Measurements from ENCODE around the gene TMEM86B.

Gene TMEM86B, protein sequence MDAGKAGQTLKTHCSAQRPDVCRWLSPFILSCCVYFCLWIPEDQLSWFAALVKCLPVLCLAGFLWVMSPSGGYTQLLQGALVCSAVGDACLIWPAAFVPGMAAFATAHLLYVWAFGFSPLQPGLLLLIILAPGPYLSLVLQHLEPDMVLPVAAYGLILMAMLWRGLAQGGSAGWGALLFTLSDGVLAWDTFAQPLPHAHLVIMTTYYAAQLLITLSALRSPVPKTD

DNA sequence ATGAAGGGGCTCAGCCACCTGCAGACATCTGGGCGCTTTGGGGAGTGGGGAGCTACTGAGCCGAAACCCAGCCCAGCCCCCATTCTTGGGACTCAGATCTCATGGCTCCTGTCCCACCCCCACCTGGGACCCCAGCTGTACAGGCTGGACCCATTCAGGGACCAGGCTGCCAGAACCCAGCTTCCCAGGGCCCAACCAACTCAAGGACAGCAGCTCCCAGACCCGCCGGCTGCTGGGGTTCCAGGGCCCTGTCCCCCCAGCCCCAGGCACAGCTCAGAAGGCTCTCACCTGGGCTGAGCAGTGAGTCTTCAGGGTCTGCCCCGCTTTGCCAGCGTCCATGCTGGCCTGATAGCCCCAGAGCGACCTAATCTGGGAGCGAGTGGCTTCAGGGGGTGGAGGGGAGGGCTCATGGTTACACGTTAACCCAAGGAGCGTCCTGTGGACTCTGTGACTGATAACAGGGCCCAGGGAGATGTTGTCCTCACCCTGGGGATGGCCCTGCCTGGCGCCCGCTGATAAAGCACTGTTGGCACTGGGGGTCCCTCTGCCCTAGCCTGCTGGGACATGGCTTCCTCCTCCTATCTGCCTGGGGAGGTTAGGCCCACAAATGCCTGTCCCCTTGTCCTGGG is at the start of gene TMEM86B:
Gene TMEM86B, minus strand, starts transcription at position 361 of the 629 bp plus-strand sequence. Its CDS starts 22 bp downstream, at position 339.
- no peak for DNase-seq

DNA sequence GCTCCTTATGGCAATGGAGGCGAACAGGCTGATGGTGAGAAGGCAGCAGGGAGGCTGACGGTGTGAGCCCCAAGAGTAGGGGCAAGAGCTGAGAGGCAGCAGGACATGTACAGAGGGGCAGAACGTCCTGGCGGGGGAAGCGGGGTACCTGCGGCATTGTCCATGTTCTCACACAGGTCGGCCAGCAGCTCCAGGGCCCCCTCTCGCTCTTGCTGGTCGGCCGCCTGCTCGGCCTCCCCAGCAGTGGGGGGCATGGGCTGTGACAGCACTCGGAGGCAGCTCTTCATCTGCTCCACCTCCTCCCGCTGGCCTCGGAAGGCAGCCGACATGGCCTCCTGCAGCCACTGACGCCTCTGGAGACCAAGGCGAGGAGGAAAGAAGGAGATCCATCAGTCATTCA is 48.9 kb upstream of the TMEM86B start:
- DNase-seq = no peak

DNA sequence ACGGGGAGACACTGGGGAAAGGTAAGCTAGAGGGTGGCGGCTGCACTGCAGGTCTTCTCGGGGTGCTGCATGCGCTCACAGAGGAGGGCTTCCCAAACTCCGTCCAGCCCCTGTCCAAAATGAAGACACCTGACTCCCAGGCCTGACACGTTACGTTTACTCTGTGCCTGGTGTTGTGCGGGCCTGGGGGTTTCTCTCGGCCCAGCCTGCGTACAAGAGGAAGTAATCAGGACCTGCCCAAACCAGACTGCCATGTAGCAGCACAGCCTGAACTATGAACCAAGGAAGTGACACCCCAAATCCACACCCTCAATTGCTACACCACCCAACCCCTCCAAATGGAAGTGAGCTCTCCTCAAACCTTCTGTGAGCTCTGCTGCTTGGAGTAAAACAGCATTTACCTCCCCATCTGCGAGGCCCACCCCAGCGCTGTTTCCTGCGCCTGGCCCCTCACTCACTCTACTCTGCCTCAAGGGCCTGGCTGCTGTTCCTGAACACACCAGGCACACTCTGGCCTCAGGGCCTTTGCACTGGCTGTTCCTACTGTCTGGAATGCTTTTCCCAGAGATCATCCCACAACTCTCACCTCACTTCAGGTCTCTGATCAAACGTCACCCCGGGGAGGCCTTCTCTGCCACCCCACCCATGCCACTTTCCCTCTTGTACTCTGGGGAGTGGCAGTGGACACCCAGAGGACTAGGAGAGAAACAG is 48.3 kb upstream of the TMEM86B start:
- DNase-seq = no peak

DNA sequence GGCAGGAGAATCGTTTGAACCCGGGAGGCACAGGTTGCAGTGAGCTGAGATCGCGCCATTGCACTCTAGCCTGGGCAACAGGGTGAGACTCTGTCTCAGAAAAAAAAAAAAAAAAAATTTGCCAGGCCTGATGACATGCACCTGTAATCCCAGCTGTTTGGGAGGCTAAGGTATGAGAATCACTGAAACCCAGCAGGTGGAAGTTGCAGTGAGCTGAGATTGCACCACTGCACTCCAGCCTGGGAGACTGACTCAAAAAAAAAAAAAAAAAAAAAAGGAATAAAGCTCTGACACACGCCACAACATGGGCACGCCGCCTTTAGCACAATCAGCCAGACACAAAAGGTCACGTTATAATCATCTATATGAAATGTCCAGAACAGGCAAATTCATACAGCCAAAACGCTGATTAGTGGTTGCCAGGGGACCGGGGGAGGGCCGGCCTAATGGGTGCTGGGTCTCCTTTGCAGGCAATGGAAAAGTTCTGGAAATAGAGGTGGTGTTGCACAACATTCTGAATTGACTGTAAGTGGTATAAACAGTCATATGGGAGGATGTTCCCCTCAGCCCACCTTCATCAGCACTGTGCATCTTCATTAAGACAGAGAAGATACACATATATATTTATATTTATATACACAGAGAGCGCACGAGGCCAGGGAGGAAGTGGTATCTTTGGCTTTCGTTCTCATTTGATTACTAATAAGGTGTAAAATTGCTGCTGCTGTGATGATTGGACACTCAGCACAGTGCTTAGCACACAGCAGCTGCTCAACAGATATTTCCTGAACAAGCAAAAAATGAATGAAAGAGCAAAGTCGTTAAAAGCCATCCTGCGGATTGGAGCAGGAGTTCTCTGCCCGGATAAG is 47.5 kb upstream of the TMEM86B start:
- DNase-seq = no peak

DNA sequence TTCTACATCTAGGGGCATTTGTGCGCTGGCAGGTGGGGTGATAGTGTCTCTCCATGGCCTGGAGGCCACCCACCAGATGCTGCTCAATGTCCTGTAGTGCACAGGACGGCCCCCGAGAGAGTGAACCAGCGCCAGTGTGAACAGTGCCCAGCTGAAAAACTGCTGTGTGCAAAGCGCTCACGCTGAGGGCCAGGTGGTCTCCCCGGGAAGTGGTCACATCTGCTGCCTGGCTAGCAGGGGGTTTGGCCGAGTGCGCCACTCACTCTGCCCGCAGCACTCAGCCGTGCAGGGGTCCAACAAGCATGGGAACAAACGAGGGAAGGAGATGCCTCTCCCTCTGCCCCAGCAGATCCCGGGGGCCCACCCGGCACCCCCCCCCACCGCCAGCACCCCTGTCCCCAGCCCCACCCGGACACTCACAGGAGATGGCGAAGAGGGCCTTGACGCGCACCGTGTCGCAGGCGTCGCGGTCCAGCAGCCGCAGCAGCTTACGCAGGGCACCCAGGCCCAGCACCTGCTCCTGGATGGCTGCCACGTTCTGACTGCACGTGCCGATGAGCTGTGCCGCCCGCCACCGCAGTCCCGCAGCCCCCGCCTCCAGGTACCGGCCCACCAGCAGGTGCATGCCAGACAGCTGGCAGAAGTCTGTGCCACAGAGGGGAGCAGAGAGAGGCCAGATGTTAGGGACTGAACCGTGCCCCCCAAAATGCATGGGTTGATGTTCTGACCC is 45.6 kb upstream of the TMEM86B start:
- no peak for DNase-seq

DNA sequence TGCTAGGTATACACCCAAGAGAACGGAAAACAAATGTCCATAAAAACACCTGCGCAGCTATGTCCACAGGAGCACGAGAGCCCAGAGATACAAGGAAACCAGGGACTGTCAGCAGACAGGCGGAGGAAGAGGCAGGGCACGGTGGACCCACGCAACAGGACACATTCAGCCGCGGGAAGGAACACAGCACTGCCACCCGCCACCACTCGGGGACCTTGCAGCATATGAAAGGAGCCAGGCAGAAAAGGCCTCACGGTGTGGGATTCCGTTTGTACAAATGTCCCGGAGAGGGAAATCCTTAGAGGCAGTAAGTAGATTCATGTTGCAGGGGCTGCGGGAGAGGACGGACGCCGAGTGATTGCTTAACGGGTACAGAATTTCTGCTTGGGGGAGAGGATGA is 43.6 kb upstream of the TMEM86B start:
- DNase-seq = no peak

DNA sequence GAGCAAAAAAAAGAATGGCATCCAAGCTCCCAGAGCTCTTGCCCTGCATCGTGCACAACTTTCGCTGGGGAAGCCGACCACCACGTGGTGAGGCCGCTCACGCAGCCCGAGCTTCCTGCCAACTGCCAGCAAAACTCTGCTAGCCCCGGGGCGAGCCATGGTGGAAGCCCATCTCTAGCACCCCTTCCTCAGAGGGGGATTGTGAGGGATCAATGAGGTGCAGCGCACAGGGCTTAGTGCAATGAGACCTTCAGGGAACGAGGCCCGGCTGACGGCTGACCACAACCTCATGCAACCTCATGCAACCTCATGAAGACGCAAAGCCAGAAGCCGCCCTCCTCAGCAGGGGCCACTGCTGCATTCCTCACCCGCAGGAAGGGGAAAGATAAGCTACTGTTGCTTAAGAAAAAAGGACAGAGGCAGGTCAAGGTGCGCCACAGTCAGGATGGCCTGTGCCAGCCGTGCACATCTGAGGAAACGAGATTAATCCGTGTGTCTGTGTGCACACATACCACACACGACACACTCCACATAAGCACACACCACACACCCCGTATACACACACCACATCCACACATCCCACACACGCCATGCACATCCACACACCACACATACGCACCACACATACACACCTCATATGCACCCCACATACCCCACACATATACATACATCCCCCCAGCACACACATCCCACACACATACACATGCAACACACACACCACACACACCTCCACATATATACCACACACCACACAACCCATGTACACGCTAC is 41.8 kb upstream of the TMEM86B start:
- no peak for DNase-seq

DNA sequence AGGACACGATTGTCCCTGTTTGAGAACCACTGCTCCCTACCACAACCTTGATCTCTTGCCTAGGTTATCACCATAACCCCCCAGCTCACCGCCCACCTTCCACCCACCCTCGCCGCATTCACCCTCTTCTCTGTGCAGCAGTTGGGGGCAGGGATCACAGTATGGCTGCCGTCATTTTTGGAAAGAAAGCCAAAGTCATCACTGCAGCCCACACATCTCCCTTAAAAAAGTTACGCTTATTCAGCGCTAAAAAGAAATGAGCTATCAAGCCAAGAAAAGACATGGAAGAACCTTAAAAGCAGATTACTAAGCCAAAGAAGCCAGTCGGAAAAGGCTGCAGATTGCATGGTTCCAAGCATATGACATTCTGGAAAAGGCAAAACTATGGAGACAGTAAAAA is 40.7 kb upstream of the TMEM86B start:
- DNase-seq = no peak

DNA sequence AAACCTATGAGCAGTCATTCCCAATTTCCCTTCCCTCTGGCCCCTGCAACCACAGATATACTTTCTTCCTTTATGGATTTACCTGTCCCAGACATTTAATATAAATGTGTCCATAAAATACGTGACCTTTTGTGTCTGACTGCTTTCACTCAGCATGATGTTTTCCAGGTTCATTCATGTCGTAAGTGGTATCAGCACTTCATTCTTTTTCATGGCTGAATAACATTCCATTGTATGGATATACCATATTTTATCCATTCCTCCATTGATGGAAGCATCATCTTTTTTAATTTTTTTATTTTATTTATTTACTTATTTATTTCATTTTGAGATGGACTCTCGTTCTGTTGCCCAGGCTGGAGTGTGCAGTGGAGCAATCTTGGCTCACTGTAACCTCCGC is 38.3 kb upstream of the TMEM86B start:
- no peak for DNase-seq

DNA sequence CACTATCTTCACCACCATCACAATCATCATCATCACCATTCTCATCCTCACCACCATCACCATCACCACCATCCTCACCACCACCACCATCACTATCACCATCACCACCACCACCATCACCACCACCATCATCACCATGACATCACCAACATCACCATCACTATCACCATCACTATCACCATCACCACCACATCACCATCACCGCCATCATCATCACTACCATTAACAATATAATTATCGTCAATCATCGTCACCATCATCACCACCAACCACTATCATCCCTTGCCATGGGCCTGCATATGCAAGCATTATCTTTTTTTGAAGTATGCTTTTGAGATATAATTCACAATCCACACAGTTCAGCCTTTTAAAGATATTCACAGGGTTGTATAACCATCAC is 37.8 kb upstream of the TMEM86B start:
- DNase-seq = no peak

DNA sequence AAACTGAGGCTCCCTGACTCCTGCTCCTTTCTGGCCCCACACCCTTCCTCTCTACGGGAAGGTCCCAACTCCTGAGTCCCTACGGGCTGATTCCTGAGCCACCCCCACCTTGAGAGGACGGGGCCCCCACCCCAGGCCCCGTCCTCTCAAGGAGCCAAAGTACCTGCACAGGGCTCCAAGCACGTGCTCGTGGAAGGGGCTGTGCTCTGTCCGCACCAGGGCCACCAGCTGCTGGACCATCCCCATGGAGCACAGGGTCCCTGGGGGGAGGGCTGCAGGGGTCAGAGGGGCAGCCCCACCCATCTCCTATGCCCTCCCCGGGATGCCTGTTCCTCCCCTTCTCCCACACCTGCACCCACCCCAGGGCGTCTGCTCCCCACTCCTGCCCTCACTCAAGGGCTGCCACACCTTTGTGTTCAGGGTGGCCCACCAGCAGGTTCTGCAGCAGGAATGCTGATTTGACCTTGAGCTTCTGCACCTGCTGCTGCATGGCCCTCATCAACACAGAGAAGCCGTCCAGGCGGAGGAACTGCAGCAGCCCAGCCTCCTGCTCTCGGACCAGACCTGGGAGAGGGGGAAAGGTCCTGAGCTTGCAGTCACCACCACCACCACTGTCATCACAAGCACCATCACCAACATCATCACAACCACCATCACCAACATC is 37.3 kb upstream of the TMEM86B start:
- DNase-seq = no peak

DNA sequence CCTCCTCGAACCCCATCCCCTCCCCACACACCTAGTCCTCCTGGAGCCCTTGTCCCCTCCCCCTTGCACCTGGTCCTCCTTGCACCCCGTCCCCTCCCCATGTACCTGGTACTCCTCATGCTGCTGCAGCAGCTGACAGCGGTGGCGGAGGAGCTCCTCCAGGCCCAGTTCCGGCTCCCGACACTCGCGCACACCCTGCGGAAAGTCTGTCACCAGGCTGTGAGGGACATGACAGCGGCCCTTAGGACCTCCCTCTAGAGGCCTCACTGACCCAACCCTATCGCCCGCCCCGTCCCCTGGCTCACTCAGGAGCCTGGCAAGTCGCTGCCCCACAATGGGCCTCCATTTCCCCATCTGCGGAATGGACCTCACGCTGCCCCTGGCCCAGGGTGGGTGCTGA is 36.6 kb upstream of the TMEM86B start:
- no peak for DNase-seq

DNA sequence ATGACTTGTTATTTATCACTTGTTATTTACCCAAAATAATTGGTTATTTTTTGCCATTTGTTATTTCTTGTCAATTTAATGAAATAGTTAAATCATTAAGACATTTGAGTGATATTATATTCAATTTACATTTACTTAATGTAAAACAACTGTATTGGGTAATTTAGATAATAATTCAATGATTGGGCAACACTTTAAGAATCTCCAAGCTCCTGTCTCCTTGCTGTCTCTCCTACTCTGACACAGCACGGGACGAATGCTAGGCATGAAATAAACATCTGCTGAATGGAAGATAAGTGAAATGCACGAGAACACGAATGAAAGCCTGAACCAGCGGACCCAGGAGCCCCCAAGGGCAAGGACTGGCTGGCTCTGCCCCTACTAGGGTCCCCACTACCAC is 36.0 kb upstream of the TMEM86B start:
- no peak for DNase-seq

DNA sequence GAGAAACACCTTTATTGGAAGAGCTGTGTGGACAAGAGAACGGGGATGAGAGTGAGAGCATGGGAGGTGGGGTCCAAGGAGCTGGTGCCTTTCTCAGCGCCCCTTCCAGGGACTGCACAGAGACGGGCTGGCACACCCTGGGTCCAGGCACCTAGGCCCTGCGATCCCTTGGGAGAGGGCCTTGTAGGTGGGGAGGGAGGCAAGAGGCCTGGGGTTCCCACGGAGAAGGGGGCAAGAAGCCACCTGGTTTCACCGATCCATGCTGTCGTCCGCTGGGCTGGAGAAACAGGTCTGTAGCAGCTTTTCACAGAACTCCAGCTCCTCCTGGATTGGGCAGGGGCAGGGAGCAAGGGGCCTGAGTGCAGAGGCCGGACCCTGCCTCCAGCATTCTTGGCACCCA is 33.8 kb upstream of the TMEM86B start:
- DNase-seq = no peak

DNA sequence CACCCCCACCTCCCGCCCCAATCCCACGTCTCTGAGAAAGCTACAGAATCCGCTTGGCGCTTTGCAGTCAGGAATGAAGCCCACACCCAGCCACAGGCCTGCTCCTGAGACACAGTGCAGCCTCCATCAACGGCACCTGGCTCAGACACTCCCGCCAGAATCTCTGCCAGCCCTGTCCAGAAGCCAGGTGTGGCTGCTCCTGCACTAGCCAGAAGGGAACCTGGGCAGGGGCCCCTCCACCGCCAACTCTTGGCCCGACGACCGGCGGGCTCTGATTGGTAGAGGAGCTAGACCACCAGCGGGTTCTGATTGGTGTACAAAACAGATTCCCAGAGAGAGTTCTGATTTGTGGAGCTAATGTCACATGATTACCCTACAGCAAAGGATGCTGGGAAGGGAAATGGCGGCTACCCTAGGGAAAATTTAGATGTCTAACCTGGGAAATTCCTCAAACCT is 33.1 kb upstream of the TMEM86B start:
- DNase-seq = peak; percentile 85 to 90

DNA sequence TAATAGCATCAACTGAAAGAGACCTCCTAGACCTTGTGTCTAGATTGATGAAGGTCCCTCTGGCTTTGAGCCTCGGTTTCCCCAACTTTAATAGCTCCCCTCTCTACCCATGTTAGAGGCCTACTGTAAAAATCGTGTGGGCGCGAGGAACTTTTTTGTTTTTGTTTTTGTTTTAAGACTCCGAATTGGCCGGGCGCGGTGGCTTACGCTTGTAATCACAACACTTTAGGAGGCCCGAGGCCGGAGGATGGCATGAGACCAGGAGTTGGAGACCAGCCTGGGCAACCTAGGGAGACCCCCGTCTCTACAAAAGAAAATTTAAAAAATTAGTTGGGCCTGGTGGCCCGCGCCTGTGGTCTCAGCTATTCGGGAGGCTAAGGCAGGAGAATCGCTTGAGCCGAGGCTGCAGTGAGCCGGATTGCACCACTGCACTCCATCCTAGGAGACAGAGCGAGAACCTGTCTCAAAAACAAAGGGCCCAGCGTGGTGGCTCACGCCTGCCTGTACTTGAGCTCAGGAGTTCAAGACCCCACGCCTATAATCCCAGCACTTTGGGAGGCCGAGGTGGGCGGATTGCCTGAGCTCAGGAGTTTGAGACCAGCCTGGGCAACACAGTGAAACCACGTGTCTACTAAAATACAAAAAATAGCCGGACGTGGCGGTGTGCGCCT is 31.1 kb upstream of the TMEM86B start:
- no peak for DNase-seq

DNA sequence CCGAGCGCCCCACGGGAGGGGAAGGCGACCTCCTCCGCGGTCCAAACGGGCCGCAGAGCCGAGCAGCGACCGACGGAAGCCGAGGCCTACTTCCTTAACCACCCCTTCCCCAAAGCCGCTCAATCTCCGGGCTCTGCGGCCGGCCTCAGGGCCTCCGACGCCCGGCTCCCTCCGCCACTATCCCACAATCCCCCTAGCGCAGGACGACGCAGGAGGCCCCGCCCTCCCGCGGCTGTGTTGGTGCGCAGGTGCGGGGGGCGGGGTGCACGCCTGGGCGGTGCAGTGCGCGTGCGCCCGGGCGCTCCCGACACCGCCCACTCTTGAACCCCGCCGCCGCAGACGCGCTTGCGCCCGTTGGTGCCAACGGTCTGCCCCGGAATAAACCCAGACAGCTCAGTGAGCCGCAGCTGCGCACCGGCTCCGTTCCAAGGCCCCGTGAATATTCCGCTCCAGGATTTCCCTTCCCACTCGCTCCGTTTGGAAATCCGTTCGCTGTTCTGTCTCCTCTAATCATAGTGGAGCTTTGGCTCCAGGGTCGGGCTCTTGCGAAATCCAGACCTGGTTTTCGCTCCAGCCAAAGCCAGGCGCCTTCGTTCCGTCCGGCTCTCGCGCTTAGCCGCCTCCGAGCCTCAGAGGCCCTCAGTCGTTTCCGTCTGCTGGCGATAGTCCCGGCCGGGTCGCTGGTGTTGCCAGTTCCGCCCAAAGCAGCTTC is 30.4 kb upstream of the TMEM86B start, which contains the start of gene PPP6R1:
Gene PPP6R1, minus strand, starts transcription at position 190 of the 712 bp plus-strand sequence. CDS start 11,914 bp downstream, outside the sequence.
- DNase-seq = peak; percentile 98 to 99

DNA sequence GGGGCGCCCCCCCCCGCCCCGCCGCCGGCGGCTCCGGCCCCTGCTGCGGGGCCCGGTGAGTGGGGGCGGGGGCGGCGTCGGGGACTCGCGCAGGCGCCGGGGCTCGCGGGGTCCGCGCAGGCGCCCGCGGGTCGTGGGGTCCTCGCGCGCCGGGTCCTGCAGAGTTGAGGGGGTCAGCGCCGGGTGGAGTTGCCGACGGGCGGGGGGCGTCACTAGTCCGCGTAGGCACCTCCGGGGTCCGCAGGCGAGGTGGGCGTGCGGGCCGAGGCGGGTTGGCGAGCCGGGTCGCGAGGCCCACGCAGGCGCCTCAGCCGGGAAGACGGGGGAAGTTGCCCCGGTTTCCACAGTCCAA is 29.9 kb upstream of the TMEM86B start:
- DNase-seq = no peak

Data from NCI-H1930 (cell line).